Stimulated activated CD8-positive, alpha-beta memory T cell treated with anti-CD3 and anti-CD28 coated beads, Interleukin-15, amount 100 ng/mL, for 4 hours (primary cell): Measurements from ENCODE around the gene TRIM15.
"Not testable (repeated sequence)": the region's sequence is repeated elsewhere in the genome, so short reads cannot be mapped to it uniquely, and the experiment has no call there.

ENCODE experiments used
- DNase-seq, 2 donors: peaks; one replicate each; pipeline ENCODE4 v3.0.0-alpha.2; 2020; ENCODE audit warnings: low read depth in 2 of 2

TRIM15 gene

DNA sequence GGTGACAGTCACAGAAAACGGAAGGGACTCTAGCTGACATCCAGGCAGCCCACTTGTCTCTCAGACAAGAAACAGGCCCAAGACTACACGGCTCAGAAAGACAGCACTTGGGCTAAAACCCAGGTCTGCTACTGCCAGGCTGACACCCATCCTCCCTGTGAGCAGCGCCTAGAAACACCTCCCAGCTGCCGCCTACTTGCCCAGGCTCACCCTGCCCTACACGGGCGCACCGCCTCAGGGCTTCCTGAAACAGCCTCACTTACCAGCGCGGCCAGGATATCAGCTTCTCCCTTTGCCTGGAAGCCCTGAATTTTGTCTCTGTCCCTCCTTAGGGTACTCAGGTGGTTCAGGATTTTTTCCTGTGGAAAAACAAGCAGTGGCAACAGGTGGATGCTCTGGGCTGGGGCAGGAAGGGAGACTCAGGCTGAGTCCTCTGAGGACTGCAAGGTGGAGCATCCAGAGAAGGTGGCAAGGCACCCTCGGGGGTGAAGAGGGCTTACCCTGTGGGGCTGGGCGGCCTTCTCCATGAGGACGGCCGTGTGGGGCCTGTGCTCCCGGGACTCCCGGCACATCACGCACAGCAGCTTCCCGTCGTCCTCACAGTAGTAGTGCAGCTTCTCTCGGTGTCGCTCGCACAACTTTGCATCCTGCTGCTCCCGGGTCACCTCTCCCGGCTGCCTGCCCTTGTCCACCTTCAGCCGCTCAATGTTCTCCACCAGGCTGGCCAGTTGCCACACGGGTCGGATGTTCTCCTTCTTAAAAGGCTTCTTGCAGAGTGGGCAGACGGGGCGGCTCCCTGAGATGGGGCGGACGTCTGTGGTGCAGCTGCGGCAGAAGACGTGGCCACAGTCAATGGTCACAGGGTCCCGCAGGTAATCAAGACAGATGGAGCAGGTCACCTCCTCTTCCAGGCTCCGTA is 35.1 kb downstream of the TRIM15 start:
- DNase-seq: no peak

DNA sequence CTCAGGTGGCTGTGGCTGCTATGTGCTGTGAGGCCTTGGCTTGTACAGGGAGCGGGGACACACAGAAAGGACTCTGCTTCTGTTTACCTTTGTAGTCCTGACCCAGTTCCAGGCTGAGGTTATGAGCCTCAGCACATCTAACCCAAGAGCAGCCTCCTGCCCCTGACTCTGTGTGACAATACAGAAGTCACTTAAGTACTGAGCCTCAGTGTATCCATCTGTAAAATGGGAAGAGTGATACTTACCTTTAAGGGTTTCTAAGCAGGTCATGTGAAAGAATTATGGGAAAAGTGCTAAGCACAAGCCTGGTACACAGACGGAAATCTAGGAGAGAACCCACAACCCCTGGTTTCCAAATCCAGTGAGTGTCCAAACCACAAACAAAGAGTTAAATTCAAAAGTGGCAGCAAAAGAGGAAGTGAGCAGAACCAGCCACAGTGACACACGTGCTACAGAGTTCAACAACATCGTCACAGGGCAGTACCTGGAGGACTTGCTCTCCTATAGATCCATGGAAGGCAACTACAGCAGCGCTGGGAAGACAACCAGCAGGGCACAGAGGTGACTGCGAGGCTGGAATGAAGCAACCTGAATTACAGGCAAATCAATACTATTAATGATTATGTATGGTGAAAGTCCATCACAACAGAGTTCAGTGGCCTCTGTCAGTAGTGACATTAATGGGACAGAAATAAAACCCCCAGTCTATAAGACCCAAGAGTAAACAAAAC is 37.4 kb downstream of the TRIM15 start:
- no peak for DNase-seq

DNA sequence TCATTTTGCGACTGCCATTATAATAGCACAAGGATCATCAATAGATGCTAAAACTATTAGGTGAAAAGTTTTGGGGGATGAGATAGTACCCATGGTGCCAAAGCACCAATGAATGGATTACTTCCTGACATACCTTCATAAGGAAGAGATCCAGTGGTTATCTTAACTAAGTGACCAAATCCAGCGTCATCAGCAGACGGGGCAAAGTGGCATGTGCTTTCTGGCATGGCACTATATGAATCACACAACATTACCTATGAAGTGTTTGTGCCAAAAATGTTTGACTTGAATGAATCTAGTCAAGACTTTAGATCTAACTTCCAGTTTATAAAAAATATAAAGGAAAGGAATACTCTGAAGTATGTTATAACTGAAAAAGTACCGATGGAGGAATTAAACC is 39.0 kb downstream of the TRIM15 start:
- DNase-seq: no peak

- no peak for DNase-seq
Observed at GRCh38 chr6:30204116-30204515, 40.8 kb downstream of the TRIM15 start.

DNA sequence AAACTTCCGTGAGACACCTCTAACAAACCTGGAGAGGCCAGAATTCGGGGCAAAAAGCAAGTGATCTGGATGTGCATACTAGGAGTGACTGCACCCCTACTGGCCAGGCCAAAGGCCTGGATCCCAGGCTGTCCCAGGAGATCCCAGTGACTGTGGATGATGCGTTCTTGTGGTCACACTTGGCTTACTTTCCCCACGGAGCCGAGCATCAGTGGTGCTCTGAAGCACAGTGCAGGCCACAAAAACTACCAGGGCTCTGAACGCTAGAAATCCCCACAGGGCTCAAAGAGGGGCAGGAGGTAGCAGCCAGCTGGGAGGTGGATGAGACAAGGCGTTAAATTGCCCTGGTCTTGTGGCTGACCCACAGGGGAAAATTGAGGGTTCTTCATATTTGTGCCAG is 42.8 kb downstream of the TRIM15 start:
- DNase-seq: no peak

GRCh38 chr6:30206799-30207618 is 43.7 kb downstream of the TRIM15 start:
- no peak for DNase-seq

- DNase-seq: no peak
Observed at GRCh38 chr6:30207619-30208295, 44.4 kb downstream of the TRIM15 start.

- DNase-seq: no peak
Observed at GRCh38 chr6:30211306-30211705, 48.0 kb downstream of the TRIM15 start.

DNA sequence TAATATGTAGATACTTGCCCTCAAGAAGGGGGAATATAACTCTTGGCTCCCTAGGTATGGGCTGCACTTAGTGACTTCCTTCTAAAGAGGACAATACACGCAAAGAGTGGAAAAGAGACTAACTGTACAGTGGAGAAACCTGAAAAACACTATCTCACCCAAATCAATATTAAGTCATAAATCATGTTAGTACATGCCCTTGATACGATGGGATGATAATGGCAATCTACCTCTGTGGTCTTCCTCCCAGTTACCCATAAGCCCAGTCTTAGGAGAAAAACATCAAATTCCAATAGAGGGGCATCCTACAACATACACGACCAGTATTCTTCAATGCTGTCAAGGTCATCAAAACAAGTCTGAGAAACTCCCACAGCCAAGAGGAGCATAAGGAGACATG is 48.6 kb downstream of the TRIM15 start:
- DNase-seq: no peak

DNA sequence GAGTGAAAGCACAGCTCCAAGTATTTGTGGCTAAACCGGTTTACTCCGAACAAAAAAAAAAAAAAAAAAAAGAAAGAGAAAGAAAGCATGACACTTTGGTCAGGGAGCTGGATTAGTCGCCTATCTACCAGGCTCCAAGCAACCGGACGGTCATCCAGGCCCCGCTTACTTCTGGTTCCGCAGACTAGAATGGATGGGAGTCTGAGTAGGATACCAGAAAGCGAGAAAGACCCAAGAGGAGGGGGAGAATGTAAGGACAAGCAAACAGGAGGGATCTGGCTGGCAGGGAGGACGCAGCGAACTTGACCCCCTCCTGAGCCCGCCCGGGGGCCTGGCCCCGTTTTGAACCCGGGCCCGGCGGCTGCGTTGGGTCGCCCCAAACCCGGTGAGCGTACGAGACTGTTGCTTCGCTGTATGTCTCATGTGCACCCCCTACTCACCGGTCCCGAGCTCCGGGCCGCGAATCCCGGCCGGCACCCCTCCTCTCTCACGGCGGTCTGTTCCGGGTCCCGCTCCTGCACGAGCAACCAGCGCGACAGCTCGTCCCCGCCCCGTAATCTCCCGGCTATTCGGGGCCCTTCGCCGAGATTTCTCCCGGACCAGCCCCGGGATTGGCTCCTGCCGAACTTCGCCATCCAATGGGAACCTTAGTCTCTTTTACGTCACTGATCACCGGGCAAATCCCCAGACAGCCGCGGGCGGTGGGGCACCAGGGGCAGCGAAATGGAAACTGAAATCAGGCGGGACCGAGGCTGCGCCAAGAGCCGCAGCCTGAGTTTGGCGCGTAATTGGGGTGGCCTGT is 49.7 kb downstream of the TRIM15 start, which contains the start of gene TRIM26:
Gene TRIM26, minus strand, starts transcription at position 542 of the 802 bp plus-strand sequence. CDS start 14,303 bp downstream, outside the sequence.
- DNase-seq: peak; percentile 91 to 95

DNA sequence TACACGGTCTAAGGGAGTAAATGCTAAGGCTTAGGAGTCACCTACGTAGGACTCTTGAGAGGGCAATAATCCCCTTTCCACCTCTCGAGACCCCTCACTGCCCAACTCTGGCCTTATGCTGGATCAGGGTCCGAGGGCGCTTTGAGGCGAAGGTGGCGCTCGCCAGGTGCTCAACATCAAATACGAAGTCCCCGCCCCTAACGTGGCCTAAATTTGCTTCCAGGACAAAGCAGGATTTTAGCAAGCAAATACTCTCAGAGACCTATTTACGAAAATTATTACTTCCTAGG is 50.3 kb downstream of the TRIM15 start:
- no peak for DNase-seq

- peak; percentile 49 to 51 for DNase-seq
Observed at GRCh38 chr6:30213957-30214656, 50.8 kb downstream of the TRIM15 start.

- DNase-seq: no peak
Observed at GRCh38 chr6:30214657-30214982, 51.3 kb downstream of the TRIM15 start.

- DNase-seq: no peak
Observed at GRCh38 chr6:30216096-30216495, 52.8 kb downstream of the TRIM15 start.

DNA sequence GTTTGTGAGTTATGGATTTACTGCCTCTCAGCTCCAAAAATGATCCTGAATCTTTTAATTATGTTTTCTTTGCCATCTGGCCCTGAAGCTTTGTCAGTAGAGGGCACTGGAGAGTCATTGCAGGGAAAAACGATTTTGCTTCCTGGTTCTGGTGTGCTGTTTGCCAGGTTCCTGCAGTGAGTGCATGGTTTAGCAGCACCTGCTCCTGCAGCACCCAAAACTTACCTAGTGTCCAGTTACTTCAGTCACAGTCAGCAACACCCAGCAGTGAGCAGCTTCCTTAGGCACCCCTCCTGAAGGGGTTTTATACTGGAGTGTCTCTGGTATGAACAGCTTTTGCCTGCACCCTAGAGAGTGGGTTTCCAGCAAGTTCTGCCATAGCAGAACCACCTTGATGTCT is 55.9 kb downstream of the TRIM15 start:
- peak in 1 of 2 donors; percentile 12 for DNase-seq

DNA sequence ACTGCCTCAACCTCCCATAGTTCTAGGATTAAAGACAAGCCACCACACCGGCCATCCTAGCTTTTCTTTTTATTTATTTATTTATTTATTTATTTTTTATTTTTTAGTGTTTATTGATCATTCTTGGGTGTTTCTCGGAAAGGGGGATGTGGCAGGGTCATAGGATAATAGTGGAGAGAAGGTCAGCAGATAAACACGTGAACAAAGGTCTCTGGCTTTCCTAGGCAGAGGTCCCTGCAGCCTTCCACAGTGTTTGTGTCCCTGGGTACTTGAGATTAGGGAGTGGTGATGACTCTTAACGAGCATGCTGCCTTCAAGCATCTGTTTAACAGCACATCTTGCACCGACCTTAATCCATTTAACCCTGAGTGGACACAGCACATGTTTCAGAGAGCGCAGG is 58.0 kb downstream of the TRIM15 start:
- not testable (repeated sequence) for DNase-seq

GRCh38 chr6:30221956-30222355 is 58.6 kb downstream of the TRIM15 start:
- DNase-seq: not testable (repeated sequence)
